H1 (cell line): ENCODE data around the gene USHBP1. TPM values are rescaled to one million over a fixed set of nuclear protein-coding genes. Genes with fewer than 3 reads are reported as not detected.

Experiments
- CTCF ChIA-PET: fragments of 300-600 bp; sonication (Branson Sonifier 250); formaldehyde crosslinking; loops from one replicate; lab custom pipeline; 2021; ENCODE audit not compliant: partially characterized antibody; lab: Charles Lee
- POLR2A ChIA-PET: fragments of 300-600 bp; sonication (Branson Sonifier 250); formaldehyde crosslinking; loops from one replicate; lab custom pipeline; 2021; ENCODE audit warnings: inconsistent platforms; ENCODE audit not compliant: partially characterized antibody; lab: Charles Lee
- DNase-seq, 2 experiments: peaks; one replicate each; pipeline versions ENCODE4 v3.0.0 to v3.0.0-alpha.2; 2010 to 2022; ENCODE audit warnings: low spot score in 2 of 2, low read depth in 1 of 2, mixed read lengths in 1 of 2
- FAIRE-seq: peaks from 2 replicates; lab custom pipeline; 2011; peaks lifted over from hg19 to GRCh38; lab: Jason Lieb, UNC
- H2AFZ ChIP-seq: 2 replicates; pipeline ENCODE4 v1.8.1; 2012; ENCODE audit warnings: low read length, inconsistent platforms
- H2AK5ac ChIP-seq: 2 replicates; pipeline ENCODE4 v1.6.1; 2013; ENCODE audit warnings: low read depth, low read length
- H2BK120ac ChIP-seq: replicated peaks from 2 replicates; pipeline ENCODE3; 2013; ENCODE audit warnings: low read depth, low read length, inconsistent platforms
- H2BK12ac ChIP-seq: 2 replicates; pipeline ENCODE4 v1.6.1; 2013; ENCODE audit warnings: low read depth, low read length
- H2BK15ac ChIP-seq: 2 replicates; pipeline ENCODE4 v1.6.1; 2013; ENCODE audit warnings: low read length
- H2BK20ac ChIP-seq: 2 replicates; pipeline ENCODE4 v1.6.1; 2013; ENCODE audit warnings: low read length
- H2BK5ac ChIP-seq: 2 replicates; pipeline ENCODE4 v1.6.1; 2013; ENCODE audit warnings: low read depth, low read length
- H3K14ac ChIP-seq: 2 replicates; pipeline ENCODE4 v1.6.1; 2013; ENCODE audit warnings: inconsistent platforms; ENCODE audit not compliant: insufficient read length
- H3K18ac ChIP-seq: 2 replicates; pipeline ENCODE4 v1.6.1; 2013; ENCODE audit warnings: low read length; ENCODE audit errors: extremely low read depth
- H3K23ac ChIP-seq: 2 replicates; pipeline ENCODE4 v1.6.1; 2013; ENCODE audit warnings: inconsistent platforms; ENCODE audit not compliant: insufficient read length
- H3K23me2 ChIP-seq: 2 replicates; pipeline ENCODE4 v1.6.1; 2013; ENCODE audit warnings: low read depth, low read length
- H3K27ac ChIP-seq: 2 replicates; pipeline ENCODE4 v1.6.1; 2011; ENCODE audit warnings: low read depth, low read length, inconsistent platforms
- H3K27me3 ChIP-seq, 4 experiments: replicated peaks in 1 of 4; 1 replicate in 1 of 4; 2 replicates in 3 of 4; pipeline versions ENCODE4 v1.6.1 to v1.8.1; 2011 to 2013; ENCODE audit warnings: low read length in 3 of 4, mild to moderate bottlenecking in 3 of 4, inconsistent platforms in 2 of 4, mixed read lengths in 2 of 4, moderate library complexity in 1 of 4; ENCODE audit not compliant: control insufficient read depth in 3 of 4, insufficient read depth in 3 of 4; ENCODE audit errors: extremely low read depth in 1 of 4
- H3K36me3 ChIP-seq, 4 experiments: 2 replicates each; pipeline versions ENCODE4 v1.6.1 to v1.8.1; 2011 to 2013; ENCODE audit warnings: mild to moderate bottlenecking in 4 of 4, low read length in 3 of 4, moderate library complexity in 2 of 4, control low read depth in 1 of 4, inconsistent platforms in 1 of 4; ENCODE audit not compliant: insufficient read depth in 4 of 4, control insufficient read depth in 2 of 4
- H3K4ac ChIP-seq: replicated peaks from 2 replicates; pipeline ENCODE3; 2013; ENCODE audit warnings: low read length, low read depth, mixed read lengths, inconsistent platforms; ENCODE audit not compliant: insufficient read length
- H3K4me1 ChIP-seq, 4 experiments: replicated peaks in 1 of 4; 1 replicate in 1 of 4; 2 replicates in 3 of 4; pipeline versions ENCODE4 v1.6.1 to v1.8.1; 2011 to 2013; ENCODE audit warnings: low read length in 3 of 4, inconsistent platforms in 2 of 4, mixed read lengths in 1 of 4; ENCODE audit not compliant: insufficient read depth in 4 of 4, control insufficient read depth in 3 of 4
- H3K4me2 ChIP-seq, 2 experiments: 2 replicates each; pipeline versions ENCODE4 v1.6.1 to v1.8.1; 2011 to 2013; ENCODE audit warnings: low read depth in 2 of 2, low read length in 2 of 2, control low read depth in 1 of 2, inconsistent platforms in 1 of 2, mild to moderate bottlenecking in 1 of 2; ENCODE audit not compliant: insufficient read depth in 1 of 2
- H3K4me3 ChIP-seq, 4 experiments: fragments of 200-600, 300-600 bp in 1 of 4; sonication (generic), shearing (Covaris generic), sonication (Bioruptor Twin) in 1 of 4; 2 replicates each; pipeline versions ENCODE4 v1.5.1 to v1.8.1; 2011 to 2016; ENCODE audit warnings: low read length in 4 of 4, low read depth in 3 of 4, control low read depth in 2 of 4, inconsistent platforms in 2 of 4, mild to moderate bottlenecking in 2 of 4, mixed read lengths in 1 of 4, moderate library complexity in 1 of 4; ENCODE audit not compliant: insufficient read depth in 2 of 4; ENCODE audit errors: extremely low read depth in 1 of 4
- H3K56ac ChIP-seq: replicated peaks from 2 replicates; pipeline ENCODE3; 2013; ENCODE audit warnings: low read depth, mild to moderate bottlenecking, mixed read lengths, low read length, inconsistent platforms; ENCODE audit not compliant: insufficient read length
- H3K79me1 ChIP-seq: 2 replicates; pipeline ENCODE4 v1.6.1; 2013; ENCODE audit warnings: low read depth, low read length, control low read depth
- H3K79me2 ChIP-seq, 2 experiments: 2 replicates each; pipeline versions ENCODE4 v1.6.1 to v1.8.1; 2012 to 2013; ENCODE audit warnings: low read length in 2 of 2, mild to moderate bottlenecking in 2 of 2, inconsistent platforms in 1 of 2; ENCODE audit not compliant: insufficient read depth in 2 of 2, control insufficient read depth in 1 of 2
- H3K9ac ChIP-seq, 4 experiments: replicated peaks in 1 of 4; 1 replicate in 1 of 4; 2 replicates in 3 of 4; pipeline versions ENCODE4 v1.6.1 to v1.8.1; 2011 to 2013; ENCODE audit warnings: low read depth in 3 of 4, low read length in 3 of 4, control low read depth in 2 of 4, mild to moderate bottlenecking in 2 of 4, moderate library complexity in 2 of 4, inconsistent platforms in 1 of 4; ENCODE audit errors: extremely low read depth in 1 of 4
- H3K9me3 ChIP-seq, 2 experiments: 2 replicates each; pipeline versions ENCODE4 v1.6.1 to v1.8.1; 2012 to 2013; ENCODE audit warnings: mild to moderate bottlenecking in 2 of 2, moderate library complexity in 2 of 2, control low read depth in 1 of 2, inconsistent platforms in 1 of 2, low read depth in 1 of 2, low read length in 1 of 2, mixed read lengths in 1 of 2; ENCODE audit not compliant: insufficient read depth in 2 of 2
- H4K20me1 ChIP-seq, 2 experiments: replicated peaks in 1 of 2; 2 replicates each; pipeline versions ENCODE3 to v1.8.1; 2011 to 2013; ENCODE audit warnings: inconsistent platforms in 2 of 2, low read length in 2 of 2, mild to moderate bottlenecking in 1 of 2; ENCODE audit not compliant: insufficient read depth in 2 of 2, control insufficient read depth in 1 of 2
- H4K5ac ChIP-seq: 2 replicates; pipeline ENCODE4 v1.6.1; 2013; ENCODE audit warnings: low read length, low read depth, mixed read lengths, inconsistent platforms; ENCODE audit not compliant: insufficient read length
- H4K8ac ChIP-seq: 2 replicates; pipeline ENCODE4 v1.8.0; 2013; ENCODE audit warnings: mild to moderate bottlenecking, moderate library complexity, low read length, inconsistent platforms; ENCODE audit not compliant: insufficient read depth; ENCODE audit errors: extremely low read depth
- H4K91ac ChIP-seq: replicated peaks from 2 replicates; pipeline ENCODE3; 2013; ENCODE audit warnings: low read length, mixed read lengths, inconsistent platforms; ENCODE audit not compliant: insufficient read length
- BCL11A ChIP-seq, 2 experiments: IDR thresholded peaks; one replicate each; pipeline ENCODE4 v1.6.1; 2011; ENCODE audit warnings: low read depth in 2 of 2, low read length in 2 of 2, mild to moderate bottlenecking in 2 of 2
- CTBP2 ChIP-seq: IDR thresholded peaks from 2 replicates; pipeline ENCODE4 v1.7.0; 2011; ENCODE audit warnings: borderline replicate concordance, mild to moderate bottlenecking, moderate library complexity, mixed read lengths, low read length; ENCODE audit not compliant: insufficient read depth, insufficient read length
- EP300 ChIP-seq, 2 experiments: IDR thresholded peaks; 1 replicate in 1 of 2; 2 replicates in 1 of 2; pipeline ENCODE4 v1.6.1; 2011 to 2012; ENCODE audit warnings: low read depth in 2 of 2, low read length in 2 of 2, mild to moderate bottlenecking in 2 of 2, borderline replicate concordance in 1 of 2, inconsistent platforms in 1 of 2, moderate library complexity in 1 of 2
- GTF2F1 ChIP-seq: IDR thresholded peaks from 2 replicates; pipeline ENCODE4 v1.6.1; 2012; ENCODE audit warnings: low read depth, low read length, improper control_type of control experiment, borderline replicate concordance
- KDM4A ChIP-seq: IDR thresholded peaks from one replicate; pipeline ENCODE4 v1.7.1; 2012; ENCODE audit warnings: low read depth, mild to moderate bottlenecking, moderate library complexity, low read length, inconsistent platforms; ENCODE audit not compliant: severe bottlenecking
- RAD21 ChIP-seq, 2 experiments: IDR thresholded peaks in 1 of 2; conservative IDR thresholded peaks in 1 of 2; 2 replicates each; pipeline ENCODE4 v1.6.1; 2011; ENCODE audit warnings: low read depth in 2 of 2, low read length in 2 of 2, improper control_type of control experiment in 1 of 2, inconsistent platforms in 1 of 2, mild to moderate bottlenecking in 1 of 2, moderate library complexity in 1 of 2
- SP2 ChIP-seq: IDR thresholded peaks from 2 replicates; pipeline ENCODE4 v1.6.1; 2012; ENCODE audit warnings: mild to moderate bottlenecking, low read length, inconsistent platforms
- TAF7 ChIP-seq: optimal IDR thresholded peaks from 2 replicates; pipeline ENCODE3; 2011; ENCODE audit warnings: low read depth, mild to moderate bottlenecking, inconsistent platforms, low read length, moderate library complexity, borderline replicate concordance
- TCF12 ChIP-seq: IDR thresholded peaks from 2 replicates; pipeline ENCODE4 v1.6.1; 2011; ENCODE audit warnings: low read depth, mild to moderate bottlenecking, low read length
- whole genome bisulfite sequencing, 2 experiments: shearing (Covaris generic) in 1 of 2; methylation state at CpG; one replicate each; pipeline versions ENCODE4 v1.1.6 to v1.1.7; 2013 to 2015; ENCODE audit warnings: low lambda C conversion rate in 2 of 2, mixed read lengths in 2 of 2, inconsistent platforms in 1 of 2, low coverage in 1 of 2, missing lambda C conversion rate in 1 of 2; ENCODE audit not compliant: insufficient replicate concordance in 2 of 2, insufficient coverage in 1 of 2, insufficient read length in 1 of 2; ENCODE audit errors: extremely low coverage in 1 of 2, missing lambda C conversion rate in 1 of 2; 5-methylcytosine and 5-hydroxymethylcytosine counted together
- polyA plus RNA-seq, 7 experiments: library from polyadenylated mRNA; depleted of rRNA in 3 of 7; stranded (reverse) in 5 of 7; unstranded in 2 of 7; fragments of >200 nt in 5 of 7; fragments of 200-250 nt in 2 of 7; gene quantifications; 1 replicate in 5 of 7; 2 replicates in 1 of 7; 4 replicates in 1 of 7; pipeline versions ENCODE4 v1.2.1 to v1.2.3, GENCODE V29; 2011 to 2013; ENCODE audit warnings: missing spikeins in 2 of 7, mixed read lengths in 2 of 7
- total RNA-seq: library from RNA; stranded (reverse); fragmentation: NEBNext Ultra II Directional; extraction: Animal tissue kit (Norgen Biotek cat#: 25700); gene quantifications from 2 replicates; pipeline ENCODE4 v1.2.1, GENCODE V29; 2021

The USHBP1 gene
- total and polyA plus RNA-seq, 2 of the 8 experiments (the other 6 are each of a cell fraction or from before 2014, with no cell fraction given) = 5.0 to 7.5 TPM

GRCh38 chr19:17305216-17305516, 40.6 kb upstream of the USHBP1 start:
- no peak overlapping the region for H4K8ac ChIP-seq
- no peak overlapping the region for H4K5ac ChIP-seq
- ChIA-PET POLR2A (interaction anchor here (0.6 to 18.5 kb wide), 9 partner anchors 10 to 138 kb away, joined by 3 to 329 read pairs (median 5); partner anchors contain the start of genes ANO8, BABAM1 and USE1), CTCF (interaction anchor here (0.6 to 3.0 kb wide), 17 partner anchors 9 to 224 kb away, joined by 3 to 29 read pairs (median 4); partner anchors contain the start of genes ANO8 and USE1)
- H3K9me3 ChIP-seq = no peaks in the 10 kb centered on the region
- peaks cover 10% of the 10 kb centered on the region for H3K23me2 ChIP-seq
- peak overlapping the region; percentile 61; the same call in 1 of the 2 replicates for H2AK5ac ChIP-seq
- no peak overlapping the region for H3K23ac ChIP-seq
- FAIRE-seq (no peak), DNase-seq (no peak)
- peaks cover 0 to 9% (median 0%) of the 10 kb centered on the region in 4 experiments; a peak in 2 of 8 replicates for H3K36me3 ChIP-seq
- no peak overlapping the region for H2BK5ac ChIP-seq
- H2BK12ac ChIP-seq = peak overlapping the region; percentile 92; the same call in 1 of the 2 replicates
- H2BK20ac ChIP-seq = no peak overlapping the region
- peak overlapping the region; percentile 40; the same call in 1 of the 2 replicates for H2BK15ac ChIP-seq
- H4K91ac ChIP-seq = no peak overlapping the region
- no peak overlapping the region; the same call in 1 of the 2 replicates for H3K18ac ChIP-seq
- peak overlapping the region; percentile 59 to 82 for H3K4me2 ChIP-seq
- H3K14ac ChIP-seq = no peak overlapping the region
- no peak overlapping the region for H3K56ac ChIP-seq
- H2BK120ac ChIP-seq = no peak overlapping the region
- no peak overlapping the region for H3K27ac ChIP-seq
- no peaks in the 10 kb centered on the region for H3K27me3 ChIP-seq
- peaks cover 2 to 8% of the 10 kb centered on the region in 2 experiments; a peak in 3 of 4 replicates for H3K79me2 ChIP-seq
- no peak overlapping the region for H3K4ac ChIP-seq
- peaks cover 1 to 10% of the 10 kb centered on the region in 2 experiments for H4K20me1 ChIP-seq
- 9% methylated on average over 7 of the region's 7 CpGs; no CpG with 5 or more reads in 1 of the 2 experiments for WGBS, 2 experiments
- peak overlapping the region in 1 of 4 experiments; percentile 78; a peak in 3 of 8 replicates for H3K4me3 ChIP-seq
- peaks cover 12 to 22% (median 15%) of the 10 kb centered on the region in 4 experiments for H3K4me1 ChIP-seq
- peaks cover 6% of the 10 kb centered on the region for H3K79me1 ChIP-seq
- H2AFZ ChIP-seq = no peak overlapping the region
- peak overlapping the region in 1 of 4 experiments; percentile 25; a peak in 2 of 7 replicates for H3K9ac ChIP-seq
- TF ChIP-seq CTBP2 (peak; percentile 88), SP2 (no peak), BCL11A (IDR thresholded peaks at IDR 0.05; ENCODE audit: low read depth in 2 of 2, low read length in 2 of 2) (no peak), TAF7 (no peak), RAD21 (IDR thresholded peaks at IDR 0.05 in 1 of 2, conservative IDR thresholded peaks at IDR 0.05 in 1 of 2; ENCODE audit: low read depth in 2 of 2, low read length in 2 of 2) (no peak), GTF2F1 (no peak), EP300 (IDR thresholded peaks at IDR 0.05; ENCODE audit: borderline replicate concordance in 1 of 2, low read depth in 2 of 2, low read length in 2 of 2) (no peak), KDM4A (no peak), TCF12 (no peak)
